Activated T-cell treated with anti-CD3 and anti-CD28 coated beads, Interleukin-2, amount 50 U/mL, for 4 hours (primary cell): ENCODE results near the gene STPG2. TPM values are rescaled to one million over a fixed set of nuclear protein-coding genes. Genes with fewer than 3 reads are reported as not detected.

Experiments used
- ATAC-seq, 2 donors: fragments of 200-7000 bp; cut with Tn5 transposase; one replicate each; pipeline ENCODE4 v1.10.0; 2021
- DNase-seq: peaks from one replicate; pipeline ENCODE4 v3.0.0-alpha.2; 2020
- H3K27me3 Mint-ChIP-seq: one replicate; pipeline ENCODE4 v1.8.0; 2021; ENCODE audit warnings: low read depth, mixed read lengths
- H3K36me3 Mint-ChIP-seq: one replicate; pipeline ENCODE4 v1.8.0; 2022; ENCODE audit warnings: mixed read lengths; ENCODE audit not compliant: insufficient read depth
- H3K4me1 Mint-ChIP-seq: one replicate; pipeline ENCODE4 v1.8.0; 2021; ENCODE audit warnings: low read depth, mixed read lengths
- H3K4me3 Mint-ChIP-seq: one replicate; pipeline ENCODE4 v1.8.0; 2021; ENCODE audit warnings: mild to moderate bottlenecking, moderate library complexity, mixed read lengths
- H3K9me3 Mint-ChIP-seq: one replicate; pipeline ENCODE4 v1.8.0; 2021; ENCODE audit warnings: mixed read lengths
- total RNA-seq, 3 donors: library from RNA; stranded (reverse); gene quantifications; one replicate each; pipeline ENCODE4 v1.2.1, GENCODE V29; 2021

STPG2 gene
- total RNA-seq, 3 donors from 2014 or later = not detected

GRCh38 chr4:98117363-98117762, 25.9 kb downstream of the STPG2 start:
- DNase-seq (no peak), ATAC-seq (no peak)
- no peaks in the 10 kb centered on the region for H3K27me3 Mint-ChIP-seq
- peaks cover 23% of the 10 kb centered on the region for H3K9me3 Mint-ChIP-seq
- H3K4me1 Mint-ChIP-seq = no peaks in the 10 kb centered on the region
- no peak overlapping the region for H3K4me3 Mint-ChIP-seq
- peaks cover 2% of the 10 kb centered on the region for H3K36me3 Mint-ChIP-seq

GRCh38 chr4:98113012-98113411, 30.3 kb downstream of the STPG2 start:
- Mint-ChIP-seq H3K36me3 (peaks cover 2% of the 10 kb centered on the region), H3K9me3 (peaks cover 9% of the 10 kb centered on the region), H3K4me1 (no peaks in the 10 kb centered on the region), H3K27me3 (no peaks in the 10 kb centered on the region), H3K4me3 (no peak overlapping the region)
- ATAC-seq = no peak
- DNase-seq = no peak

GRCh38 chr4:98110929-98111328, 32.3 kb downstream of the STPG2 start:
- no peaks in the 10 kb centered on the region for H3K36me3 Mint-ChIP-seq
- peaks cover 1% of the 10 kb centered on the region for H3K27me3 Mint-ChIP-seq
- DNase-seq = no peak
- H3K4me3 Mint-ChIP-seq = no peak overlapping the region
- no peak for ATAC-seq
- H3K4me1 Mint-ChIP-seq = no peaks in the 10 kb centered on the region
- H3K9me3 Mint-ChIP-seq = no peaks in the 10 kb centered on the region

GRCh38 chr4:98110214-98110613, 33.1 kb downstream of the STPG2 start:
- no peak for DNase-seq
- Mint-ChIP-seq H3K9me3 (no peaks in the 10 kb centered on the region), H3K4me1 (no peaks in the 10 kb centered on the region), H3K36me3 (no peaks in the 10 kb centered on the region), H3K27me3 (peaks cover 1% of the 10 kb centered on the region), H3K4me3 (no peak overlapping the region)
- ATAC-seq = no peak

- H3K4me3 Mint-ChIP-seq = no peak overlapping the region
- DNase-seq (no peak), ATAC-seq (no peak)
- H3K9me3 Mint-ChIP-seq = no peaks in the 10 kb centered on the region
- H3K4me1 Mint-ChIP-seq = no peaks in the 10 kb centered on the region
- no peaks in the 10 kb centered on the region for H3K36me3 Mint-ChIP-seq
- peaks cover 12% of the 10 kb centered on the region for H3K27me3 Mint-ChIP-seq
Measured at GRCh38 chr4:98102660-98103059, 40.6 kb downstream of the STPG2 start.

GRCh38 chr4:98101988-98102387, 41.3 kb downstream of the STPG2 start:
- no peak for DNase-seq
- Mint-ChIP-seq H3K4me1 (no peaks in the 10 kb centered on the region), H3K27me3 (peaks cover 10% of the 10 kb centered on the region), H3K4me3 (no peak overlapping the region), H3K36me3 (no peaks in the 10 kb centered on the region), H3K9me3 (no peaks in the 10 kb centered on the region)
- no peak for ATAC-seq

- no peak for ATAC-seq
- Mint-ChIP-seq H3K4me3 (no peak overlapping the region), H3K36me3 (peaks cover 2% of the 10 kb centered on the region), H3K9me3 (peaks cover 11% of the 10 kb centered on the region), H3K27me3 (peaks cover 2% of the 10 kb centered on the region), H3K4me1 (no peaks in the 10 kb centered on the region)
- DNase-seq = no peak
Measured at GRCh38 chr4:98098764-98099163, 44.5 kb downstream of the STPG2 start.

- Mint-ChIP-seq H3K36me3 (peaks cover 2% of the 10 kb centered on the region), H3K27me3 (peaks cover 8% of the 10 kb centered on the region), H3K4me3 (no peak overlapping the region), H3K9me3 (peaks cover 11% of the 10 kb centered on the region), H3K4me1 (no peaks in the 10 kb centered on the region)
- DNase-seq = no peak
- ATAC-seq = no peak
Measured at GRCh38 chr4:98094118-98094517, 49.2 kb downstream of the STPG2 start.

GRCh38 chr4:98093662-98094061, 49.6 kb downstream of the STPG2 start:
- no peak for ATAC-seq
- Mint-ChIP-seq H3K9me3 (peaks cover 11% of the 10 kb centered on the region), H3K4me1 (no peaks in the 10 kb centered on the region), H3K4me3 (no peak overlapping the region), H3K36me3 (peaks cover 2% of the 10 kb centered on the region), H3K27me3 (peaks cover 8% of the 10 kb centered on the region)
- no peak for DNase-seq

- ATAC-seq (no peak), DNase-seq (no peak)
- peaks cover 11% of the 10 kb centered on the region for H3K9me3 Mint-ChIP-seq
- no peak overlapping the region for H3K4me3 Mint-ChIP-seq
- H3K4me1 Mint-ChIP-seq = no peaks in the 10 kb centered on the region
- H3K27me3 Mint-ChIP-seq = peaks cover 8% of the 10 kb centered on the region
- H3K36me3 Mint-ChIP-seq = peaks cover 2% of the 10 kb centered on the region
Measured at GRCh38 chr4:98092833-98093439, 50.3 kb downstream of the STPG2 start.

GRCh38 chr4:98081936-98082335, 61.3 kb downstream of the STPG2 start:
- no peaks in the 10 kb centered on the region for H3K4me1 Mint-ChIP-seq
- H3K9me3 Mint-ChIP-seq = no peaks in the 10 kb centered on the region
- no peak for ATAC-seq
- no peak overlapping the region for H3K4me3 Mint-ChIP-seq
- H3K36me3 Mint-ChIP-seq = no peaks in the 10 kb centered on the region
- H3K27me3 Mint-ChIP-seq = no peaks in the 10 kb centered on the region
- no peak for DNase-seq

- ATAC-seq (no peak), DNase-seq (no peak)
- no peaks in the 10 kb centered on the region for H3K27me3 Mint-ChIP-seq
- no peaks in the 10 kb centered on the region for H3K4me1 Mint-ChIP-seq
- no peaks in the 10 kb centered on the region for H3K9me3 Mint-ChIP-seq
- H3K36me3 Mint-ChIP-seq = no peaks in the 10 kb centered on the region
- H3K4me3 Mint-ChIP-seq = no peak overlapping the region
Measured at GRCh38 chr4:98068495-98068894, 74.8 kb downstream of the STPG2 start.

GRCh38 chr4:98055800-98056501, 87.3 kb downstream of the STPG2 start:
- no peak for ATAC-seq
- H3K4me3 Mint-ChIP-seq = no peak overlapping the region
- H3K27me3 Mint-ChIP-seq = peaks cover 2% of the 10 kb centered on the region
- H3K9me3 Mint-ChIP-seq = peaks cover 22% of the 10 kb centered on the region
- H3K36me3 Mint-ChIP-seq = no peaks in the 10 kb centered on the region
- H3K4me1 Mint-ChIP-seq = no peaks in the 10 kb centered on the region
- no peak for DNase-seq

GRCh38 chr4:98046665-98047064, 96.6 kb downstream of the STPG2 start:
- Mint-ChIP-seq H3K27me3 (no peaks in the 10 kb centered on the region), H3K9me3 (peaks cover 8% of the 10 kb centered on the region), H3K4me1 (no peaks in the 10 kb centered on the region), H3K36me3 (no peaks in the 10 kb centered on the region), H3K4me3 (no peak overlapping the region)
- DNase-seq = no peak
- no peak for ATAC-seq

GRCh38 chr4:98030059-98030458, 113.2 kb downstream of the STPG2 start:
- ATAC-seq (no peak), DNase-seq (no peak)
- H3K36me3 Mint-ChIP-seq = no peaks in the 10 kb centered on the region
- H3K27me3 Mint-ChIP-seq = peaks cover 2% of the 10 kb centered on the region
- no peak overlapping the region for H3K4me3 Mint-ChIP-seq
- no peaks in the 10 kb centered on the region for H3K4me1 Mint-ChIP-seq
- peaks cover 24% of the 10 kb centered on the region for H3K9me3 Mint-ChIP-seq
